Stimulated activated CD8-positive, alpha-beta memory T cell treated with anti-CD3 and anti-CD28 coated beads, Interleukin-2, amount 100 ng/mL, for 48 hours (primary cell): ENCODE results near the gene NKAIN1.
A peak's percentile ranks its signal among the peaks of the same experiment; 100 is the strongest.
"Not testable (repeated sequence)": the region's sequence is repeated elsewhere in the genome, so short reads cannot be mapped to it uniquely, and the experiment has no call there.

Experiments
- DNase-seq, 2 donors: peaks; one replicate each; pipeline ENCODE4 v3.0.0-alpha.2; 2020; ENCODE audit warnings: low read depth in 2 of 2

Gene NKAIN1

DNA sequence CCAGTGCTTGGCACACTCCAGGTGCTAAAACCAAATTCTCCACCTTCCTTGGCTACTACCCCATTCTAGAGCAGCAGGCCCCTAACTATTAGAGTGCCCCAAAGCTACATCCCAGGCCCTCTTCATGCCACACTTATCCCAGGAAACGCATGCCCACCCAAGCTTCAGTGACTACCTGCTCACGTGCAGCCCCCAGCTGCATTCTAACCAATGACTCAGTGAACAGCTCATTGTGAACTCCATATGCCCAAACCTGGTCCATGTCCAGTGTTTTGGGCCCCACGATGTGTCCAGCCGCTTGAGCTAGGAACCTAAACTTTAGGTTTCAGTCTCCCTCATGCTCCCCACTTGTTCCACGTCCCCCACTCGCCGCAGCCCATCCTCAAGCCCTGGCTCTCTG, 41.5 kb downstream of the NKAIN1 start:
- DNase-seq = no peak

- DNase-seq = no peak
These were observed 43.0 kb downstream of the NKAIN1 start for GRCh38 chr1:31196685-31197084.

DNA sequence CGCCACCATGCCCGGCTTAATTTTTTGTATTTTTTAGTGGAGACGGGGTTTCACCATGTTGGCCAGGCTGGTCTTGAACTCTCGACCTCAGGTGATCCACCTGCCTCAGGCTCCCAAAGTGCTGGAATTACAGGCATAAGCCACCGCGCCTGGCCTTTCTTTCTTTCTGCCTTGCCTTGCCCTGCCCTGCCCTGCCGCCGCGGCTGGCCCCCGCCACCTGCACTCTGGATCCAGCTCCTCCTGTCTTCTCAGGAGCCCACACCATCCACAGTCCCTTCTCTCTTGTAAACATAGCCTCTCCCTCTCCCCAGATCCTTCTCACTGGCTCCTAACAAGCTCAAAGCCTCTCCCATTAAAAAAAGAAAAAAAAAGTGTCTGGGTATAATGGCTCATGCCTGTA, 44.4 kb downstream of the NKAIN1 start:
- DNase-seq = not testable (repeated sequence)

- no peak for DNase-seq
These were observed 46.0 kb downstream of the NKAIN1 start for GRCh38 chr1:31193729-31194128.

DNA sequence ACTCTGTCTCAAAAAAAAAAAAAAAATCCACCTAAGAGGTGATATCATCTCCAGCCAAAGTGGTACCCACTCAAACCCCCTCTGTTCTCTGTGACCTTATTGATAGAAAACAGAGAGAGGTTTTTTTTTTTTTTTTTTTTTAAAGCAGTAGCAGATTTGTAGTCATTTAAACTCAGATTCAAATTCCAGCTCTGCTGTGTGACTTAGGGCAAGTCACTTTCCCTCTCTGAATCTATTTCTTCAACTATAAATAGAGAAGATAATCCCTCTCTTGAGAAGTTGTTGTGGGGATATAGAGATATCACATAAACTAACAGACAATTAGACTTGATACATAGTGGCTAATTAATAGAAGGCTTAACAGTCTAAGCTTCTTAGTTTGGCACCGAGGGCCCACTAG, 48.4 kb downstream of the NKAIN1 start:
- no peak for DNase-seq

- DNase-seq = no peak
These were observed 49.7 kb downstream of the NKAIN1 start for GRCh38 chr1:31189696-31190674.

- peak in 1 of 2 donors; percentile 18 for DNase-seq
These were observed 55.6 kb downstream of the NKAIN1 start for GRCh38 chr1:31183927-31184554.

DNA sequence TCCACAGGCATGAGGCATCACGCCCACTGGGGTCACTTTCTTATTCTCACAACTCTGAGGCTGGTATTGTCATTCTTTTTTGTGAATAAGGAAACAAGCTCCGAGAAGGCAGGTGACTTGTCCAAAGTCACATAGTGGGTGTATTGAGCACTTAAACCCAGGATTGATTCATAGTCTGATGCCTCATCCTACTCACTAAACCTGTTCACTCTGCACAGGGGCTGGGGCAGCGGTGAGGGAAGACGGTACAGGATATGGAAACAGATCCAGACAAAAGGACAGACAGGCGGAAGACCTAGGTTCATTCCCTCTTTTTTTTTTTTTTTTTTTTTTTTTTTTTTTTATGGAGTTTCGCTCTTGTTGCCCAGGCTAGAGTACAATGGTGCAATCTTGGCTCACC, 56.6 kb downstream of the NKAIN1 start:
- no peak for DNase-seq

- DNase-seq = peak; percentile 30 to 42
These were observed 57.3 kb downstream of the NKAIN1 start for GRCh38 chr1:31182352-31182751.

- peak; percentile 35 to 55 for DNase-seq
These were observed 58.0 kb downstream of the NKAIN1 start for GRCh38 chr1:31181515-31182343.

DNA sequence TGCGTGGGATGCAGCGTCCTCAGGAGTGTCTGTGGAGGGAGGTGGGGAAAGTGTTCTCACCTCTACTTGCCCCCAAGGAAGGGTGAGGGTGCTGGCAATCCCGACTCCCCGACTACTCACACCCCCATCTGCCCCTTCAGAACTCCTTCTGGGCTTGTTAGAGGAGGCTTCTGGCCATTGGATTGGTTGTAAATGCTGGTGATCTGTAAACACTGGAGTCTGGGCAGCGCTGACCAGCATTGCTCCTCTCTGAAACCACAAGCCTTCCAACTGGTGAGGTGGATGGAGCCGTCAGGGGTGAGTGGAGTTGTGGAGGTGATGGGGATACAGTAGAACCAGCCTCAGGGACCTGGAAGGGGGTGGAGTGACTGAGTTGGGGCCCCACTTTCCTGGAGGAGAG, 59.3 kb downstream of the NKAIN1 start:
- no peak for DNase-seq

DNA sequence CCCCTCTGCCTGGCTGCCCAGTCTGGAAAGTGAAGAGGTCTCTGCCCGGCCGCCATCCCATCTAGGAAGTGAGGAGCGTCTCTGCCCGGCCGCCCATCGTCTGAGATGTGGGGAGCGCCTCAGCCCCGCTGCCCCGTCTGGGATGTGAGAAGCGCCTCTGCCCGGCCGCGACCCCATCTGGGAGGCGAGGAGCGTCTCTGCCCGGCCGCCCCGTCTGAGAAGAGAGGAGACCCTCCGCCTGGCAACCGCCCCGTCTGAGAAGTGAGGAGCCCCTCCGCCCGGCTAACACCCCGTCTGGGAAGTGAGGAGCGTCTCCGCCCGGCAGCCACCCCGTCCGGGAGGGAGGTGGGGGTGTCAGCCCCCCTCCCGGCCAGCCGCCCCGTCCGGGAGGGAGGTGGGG, 63.4 kb downstream of the NKAIN1 start:
- DNase-seq = not testable (repeated sequence)

DNA sequence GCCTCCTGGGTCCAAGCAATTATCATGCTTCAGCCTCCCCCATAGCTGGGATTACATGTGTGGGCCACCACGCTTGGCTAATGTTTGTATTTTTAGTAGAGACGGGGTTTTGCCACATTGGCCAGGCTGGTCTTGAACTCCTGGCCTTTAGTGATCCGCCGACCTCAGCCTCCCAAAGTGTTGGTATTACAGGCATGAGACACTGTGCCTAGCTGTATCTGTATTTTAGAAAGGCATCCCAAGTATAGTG, 69.3 kb downstream of the NKAIN1 start:
- no peak for DNase-seq

- no peak for DNase-seq
These were observed 73.2 kb downstream of the NKAIN1 start for GRCh38 chr1:31166462-31166861.

DNA sequence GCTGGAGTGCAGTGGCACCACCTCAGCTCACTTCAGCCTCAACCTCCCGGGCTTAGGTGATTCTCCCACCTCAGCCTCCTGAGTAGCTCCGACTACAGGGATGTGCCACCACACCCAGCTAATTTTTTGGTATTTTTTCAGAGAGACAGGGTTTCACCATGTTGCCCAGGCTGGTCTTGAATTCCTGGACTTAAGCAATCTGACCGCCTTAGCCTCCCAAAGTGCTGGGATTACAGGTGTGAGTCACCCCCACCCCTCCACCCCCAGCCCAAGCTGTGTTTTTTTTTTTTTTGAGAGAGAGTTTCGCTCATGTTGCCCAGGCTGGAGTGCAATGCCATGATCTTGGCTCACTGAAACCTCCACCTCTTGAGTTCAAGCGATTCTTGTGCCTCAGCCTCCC, 75.4 kb downstream of the NKAIN1 start:
- no peak for DNase-seq

GRCh38 chr1:31163866-31164265, 75.8 kb downstream of the NKAIN1 start:
- no peak for DNase-seq

GRCh38 chr1:31161571-31161970, 78.1 kb downstream of the NKAIN1 start:
- DNase-seq = no peak

- no peak for DNase-seq
These were observed 79.6 kb downstream of the NKAIN1 start for GRCh38 chr1:31159869-31160611.

DNA sequence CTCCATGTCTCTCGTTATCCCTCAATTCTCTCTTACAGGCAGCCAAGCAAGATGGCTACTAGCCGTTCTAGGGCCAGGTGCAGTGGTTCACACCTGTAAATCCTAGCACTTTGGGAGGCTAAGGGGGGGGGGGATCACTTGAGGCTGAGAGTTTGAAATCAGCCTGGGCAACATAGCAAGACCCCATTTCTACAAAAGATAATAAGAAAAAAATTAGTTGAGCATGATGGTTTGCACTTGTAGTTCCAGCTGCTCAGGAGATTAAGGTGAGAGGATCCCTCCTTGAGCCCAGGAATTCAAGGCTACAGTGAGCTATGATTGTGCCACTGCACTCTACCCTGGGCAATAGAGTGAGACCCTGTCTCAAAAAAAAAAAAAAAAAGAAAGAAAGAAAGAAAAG, 80.4 kb downstream of the NKAIN1 start:
- DNase-seq = no peak

- DNase-seq = peak; percentile 61
These were observed 84.4 kb downstream of the NKAIN1 start for GRCh38 chr1:31155216-31155806.

DNA sequence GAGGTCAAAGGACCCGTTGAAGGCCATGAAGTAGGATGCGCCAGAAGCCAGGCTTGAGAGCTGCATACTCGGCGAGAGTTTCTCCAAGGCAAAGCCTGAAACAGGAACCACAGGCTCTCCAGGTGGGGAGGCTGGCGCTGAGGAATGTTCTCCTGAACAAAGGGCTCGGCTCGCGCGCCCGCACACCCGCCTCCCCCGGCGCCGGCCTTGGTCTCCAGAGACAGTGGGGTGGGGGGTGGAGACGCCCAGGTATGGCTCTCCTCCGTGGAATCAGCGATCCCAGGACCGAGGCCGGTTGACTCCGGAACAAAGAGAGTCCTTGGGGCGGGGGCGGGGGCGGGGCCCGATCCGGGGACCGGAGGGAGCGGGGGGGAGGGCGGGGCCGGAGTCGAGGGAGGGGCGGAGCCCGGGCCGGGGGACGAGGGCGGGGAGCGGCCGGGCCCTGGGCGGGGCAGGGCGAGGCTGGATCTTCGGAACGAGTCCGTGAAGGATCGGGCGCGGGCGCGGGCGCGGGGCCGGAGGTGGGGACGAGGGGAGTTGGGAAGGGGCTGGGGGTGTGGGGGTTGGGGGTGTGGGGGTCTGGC, 85.0 kb downstream of the NKAIN1 start:
- DNase-seq = peak; percentile 65 to 67
